Activated naive CD4-positive, alpha-beta T cell treated with anti-CD3 and anti-CD28 coated beads for 36 hours (primary cell): ENCODE measurements around the gene SCN1A. TPM values are rescaled to one million over a fixed set of nuclear protein-coding genes. Genes with fewer than 3 reads are reported as not detected.

Experiments used
- CTCF ChIA-PET: fragments of 350-600 bp; sonication (Branson Sonifier 250); formaldehyde crosslinking; loops from one replicate; lab custom pipeline; 2021; ENCODE audit warnings: antibody characterized with exemption; lab: Charles Lee
- DNase-seq: peaks from one replicate; pipeline ENCODE4 v3.0.0-alpha.2; 2020
- H3K27ac Mint-ChIP-seq: one replicate; pipeline ENCODE4 v1.8.0; 2021; ENCODE audit warnings: mild to moderate bottlenecking, mixed read lengths
- H3K27me3 Mint-ChIP-seq: one replicate; pipeline ENCODE4 v1.8.0; 2021; ENCODE audit warnings: low read depth, mixed read lengths
- H3K36me3 Mint-ChIP-seq: one replicate; pipeline ENCODE4 v1.8.0; 2021; ENCODE audit warnings: low read depth, mixed read lengths
- H3K4me1 Mint-ChIP-seq: one replicate; pipeline ENCODE4 v1.8.0; 2021; ENCODE audit warnings: low read depth, mixed read lengths
- H3K4me3 Mint-ChIP-seq: one replicate; pipeline ENCODE4 v1.8.0; 2021; ENCODE audit warnings: mild to moderate bottlenecking, moderate library complexity, mixed read lengths
- H3K9me3 Mint-ChIP-seq: one replicate; pipeline ENCODE4 v1.8.0; 2021; ENCODE audit warnings: mixed read lengths
- intact Hi-C: fragments of 100-400 bp; cut with micrococcal nuclease; formaldehyde crosslinking; loops from one replicate; pipeline ENCODE4 v1.15.1; 2023
- total RNA-seq, 2 experiments: library from RNA; stranded (reverse); gene quantifications; one replicate each; pipeline ENCODE4 v1.2.3, GENCODE V29; 2021

Gene SCN1A
- total RNA-seq, 2 experiments from 2014 or later, result not detected

DNA sequence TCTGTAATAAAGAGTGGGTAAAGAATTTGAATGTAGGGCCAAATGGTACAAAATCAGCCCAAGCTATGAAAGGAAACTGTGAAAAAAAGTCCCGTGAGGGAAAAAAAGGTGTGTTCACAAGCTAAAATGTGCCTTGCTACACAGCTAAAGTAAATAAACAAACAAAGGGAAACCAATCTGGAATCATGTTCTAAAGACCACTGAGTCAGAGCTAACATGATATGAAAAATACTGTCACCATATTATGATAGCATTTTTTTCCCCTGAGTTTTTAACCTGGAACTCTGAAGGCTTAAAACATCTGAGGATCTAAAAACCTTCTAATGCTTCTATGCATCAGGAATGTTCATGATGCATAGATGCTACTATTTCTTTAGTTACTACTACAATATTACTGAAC, 58.8 kb downstream of the SCN1A start:
- Mint-ChIP-seq H3K4me1 (no peaks in the 10 kb centered on the region), H3K9me3 (no peaks in the 10 kb centered on the region), H3K27ac (no peak overlapping the region), H3K27me3 (peaks cover 11% of the 10 kb centered on the region), H3K4me3 (no peak overlapping the region), H3K36me3 (no peaks in the 10 kb centered on the region)
- intact Hi-C loops, result no loop called here
- DNase-seq, result no peak
- CTCF ChIA-PET, result no interaction called here

DNA sequence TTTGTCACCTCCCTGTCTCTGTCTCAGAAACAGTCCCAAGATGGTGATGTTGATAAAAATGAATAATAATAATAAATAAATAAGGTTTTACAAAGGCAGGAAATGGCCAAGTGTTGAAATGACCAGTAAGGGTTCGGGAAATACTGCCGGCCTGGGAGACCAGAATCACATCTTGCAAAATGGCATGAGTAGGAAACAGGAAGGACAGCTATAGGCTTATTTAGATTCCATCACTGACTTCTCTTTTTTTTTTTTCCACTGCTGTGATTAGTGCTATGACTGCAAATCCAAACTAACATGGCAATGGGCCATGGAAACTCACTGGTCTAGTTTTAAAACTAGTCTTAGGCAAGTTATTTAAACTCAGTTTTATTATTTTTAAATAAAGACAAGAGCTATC, 60.6 kb downstream of the SCN1A start:
- no peaks in the 10 kb centered on the region for H3K9me3 Mint-ChIP-seq
- H3K4me1 Mint-ChIP-seq, result no peaks in the 10 kb centered on the region
- intact Hi-C loops, result no loop called here
- peaks cover 13% of the 10 kb centered on the region for H3K27me3 Mint-ChIP-seq
- no peak for DNase-seq
- CTCF ChIA-PET, result interaction anchor here (0.7 to 1.4 kb wide), 3 partner anchors 10 to 112 kb away, joined by 3 to 4 read pairs (median 3); no protein-coding TSS in a partner anchor
- no peak overlapping the region for H3K27ac Mint-ChIP-seq
- H3K4me3 Mint-ChIP-seq, result no peak overlapping the region
- H3K36me3 Mint-ChIP-seq, result no peaks in the 10 kb centered on the region

GRCh38 chr2:166060191-166060590, 67.6 kb downstream of the SCN1A start:
- CTCF ChIA-PET, result no interaction called here
- no peaks in the 10 kb centered on the region for H3K36me3 Mint-ChIP-seq
- no peaks in the 10 kb centered on the region for H3K9me3 Mint-ChIP-seq
- intact Hi-C loops, result no loop called here
- DNase-seq, result no peak
- H3K4me3 Mint-ChIP-seq, result no peak overlapping the region
- H3K27ac Mint-ChIP-seq, result no peak overlapping the region
- peaks cover 7% of the 10 kb centered on the region for H3K27me3 Mint-ChIP-seq
- H3K4me1 Mint-ChIP-seq, result no peaks in the 10 kb centered on the region

GRCh38 chr2:166057370-166058164, 70.3 kb downstream of the SCN1A start:
- Mint-ChIP-seq H3K4me3 (no peak overlapping the region), H3K27me3 (no peaks in the 10 kb centered on the region), H3K36me3 (no peaks in the 10 kb centered on the region), H3K9me3 (no peaks in the 10 kb centered on the region), H3K4me1 (no peaks in the 10 kb centered on the region), H3K27ac (no peak overlapping the region)
- intact Hi-C loops, result loop anchor here (1.0 to 10.0 kb wide), 3 partner anchors 71 to 457 kb away; partner anchors contain the start of gene SCN1A
- no peak for DNase-seq
- CTCF ChIA-PET, result interaction anchor here (0.5 to 3.0 kb wide), 8 partner anchors 10 to 71 kb away, joined by 3 to 14 read pairs (median 3); partner anchors contain the start of gene SCN1A

- Mint-ChIP-seq H3K36me3 (no peaks in the 10 kb centered on the region), H3K4me1 (no peaks in the 10 kb centered on the region), H3K27ac (no peak overlapping the region), H3K4me3 (no peak overlapping the region), H3K9me3 (no peaks in the 10 kb centered on the region), H3K27me3 (peaks cover 9% of the 10 kb centered on the region)
- DNase-seq, result no peak
- CTCF ChIA-PET, result no interaction called here
- intact Hi-C loops, result no loop called here
These were observed 82.9 kb downstream of the SCN1A start for GRCh38 chr2:166044853-166045483.

- Mint-ChIP-seq H3K9me3 (no peaks in the 10 kb centered on the region), H3K36me3 (no peaks in the 10 kb centered on the region), H3K4me3 (no peak overlapping the region), H3K4me1 (no peaks in the 10 kb centered on the region), H3K27me3 (peaks cover 9% of the 10 kb centered on the region), H3K27ac (no peak overlapping the region)
- CTCF ChIA-PET, result no interaction called here
- intact Hi-C loops, result no loop called here
- no peak for DNase-seq
These were observed 84.9 kb downstream of the SCN1A start for GRCh38 chr2:166042768-166043390.

DNA sequence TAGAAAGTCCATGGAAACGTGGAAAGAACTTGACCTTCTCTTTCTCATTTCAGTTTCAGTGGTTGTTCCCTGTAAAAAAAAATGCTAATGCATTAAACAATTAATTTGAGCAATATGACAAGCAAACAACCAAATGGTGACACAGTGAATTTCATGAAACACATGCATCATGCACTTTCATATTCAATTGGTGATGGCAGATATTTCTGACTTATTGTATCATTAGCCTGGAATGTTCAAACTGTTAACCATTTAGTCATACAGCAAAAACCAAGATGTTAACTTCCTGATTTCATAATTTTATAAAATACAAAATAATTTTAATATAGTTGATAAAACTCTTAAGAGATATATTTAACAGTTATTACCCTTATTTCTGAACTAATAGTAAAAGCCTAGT, 85.5 kb downstream of the SCN1A start:
- intact Hi-C loops, result no loop called here
- Mint-ChIP-seq H3K4me1 (no peaks in the 10 kb centered on the region), H3K9me3 (no peaks in the 10 kb centered on the region), H3K27me3 (peaks cover 11% of the 10 kb centered on the region), H3K27ac (no peak overlapping the region), H3K4me3 (no peak overlapping the region), H3K36me3 (no peaks in the 10 kb centered on the region)
- CTCF ChIA-PET, result no interaction called here
- no peak for DNase-seq

DNA sequence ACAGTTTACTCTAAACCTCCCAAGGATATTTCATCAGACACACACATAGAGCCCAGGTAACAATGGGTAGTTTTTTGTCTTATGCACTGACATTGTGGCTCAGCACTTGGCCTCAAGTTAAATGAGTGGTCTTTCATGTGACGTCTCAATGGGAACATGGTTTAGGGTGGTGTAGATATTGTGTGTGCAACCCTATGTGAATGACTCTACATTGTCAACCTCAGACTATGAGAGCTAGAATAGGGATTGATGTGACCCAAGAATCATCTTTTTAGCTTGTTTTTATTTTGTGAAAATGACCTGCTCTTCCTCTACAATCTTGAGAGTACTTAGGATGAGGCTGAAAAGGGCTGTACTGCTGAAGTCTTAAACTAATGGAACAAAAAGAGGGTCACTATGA, 86.2 kb downstream of the SCN1A start:
- H3K4me1 Mint-ChIP-seq, result no peaks in the 10 kb centered on the region
- peaks cover 11% of the 10 kb centered on the region for H3K27me3 Mint-ChIP-seq
- no peaks in the 10 kb centered on the region for H3K36me3 Mint-ChIP-seq
- intact Hi-C loops, result no loop called here
- no peaks in the 10 kb centered on the region for H3K9me3 Mint-ChIP-seq
- no peak overlapping the region for H3K27ac Mint-ChIP-seq
- H3K4me3 Mint-ChIP-seq, result no peak overlapping the region
- DNase-seq, result no peak
- CTCF ChIA-PET, result no interaction called here

GRCh38 chr2:166032361-166032760, 95.5 kb downstream of the SCN1A start:
- H3K4me3 Mint-ChIP-seq, result no peak overlapping the region
- no peaks in the 10 kb centered on the region for H3K4me1 Mint-ChIP-seq
- no peaks in the 10 kb centered on the region for H3K36me3 Mint-ChIP-seq
- peaks cover 5% of the 10 kb centered on the region for H3K27me3 Mint-ChIP-seq
- CTCF ChIA-PET, result interaction anchor here (0.8 kb wide), 1 partner anchor 96 kb away, joined by 4 read pairs; the partner anchor contains the start of gene SCN1A
- H3K9me3 Mint-ChIP-seq, result no peaks in the 10 kb centered on the region
- intact Hi-C loops, result no loop called here
- no peak overlapping the region for H3K27ac Mint-ChIP-seq
- no peak for DNase-seq

GRCh38 chr2:166031054-166031453, 96.8 kb downstream of the SCN1A start:
- Mint-ChIP-seq H3K27me3 (peaks cover 5% of the 10 kb centered on the region), H3K9me3 (no peaks in the 10 kb centered on the region), H3K4me1 (no peaks in the 10 kb centered on the region), H3K27ac (no peak overlapping the region), H3K36me3 (no peaks in the 10 kb centered on the region), H3K4me3 (no peak overlapping the region)
- intact Hi-C loops, result no loop called here
- DNase-seq, result no peak
- CTCF ChIA-PET, result no interaction called here

DNA sequence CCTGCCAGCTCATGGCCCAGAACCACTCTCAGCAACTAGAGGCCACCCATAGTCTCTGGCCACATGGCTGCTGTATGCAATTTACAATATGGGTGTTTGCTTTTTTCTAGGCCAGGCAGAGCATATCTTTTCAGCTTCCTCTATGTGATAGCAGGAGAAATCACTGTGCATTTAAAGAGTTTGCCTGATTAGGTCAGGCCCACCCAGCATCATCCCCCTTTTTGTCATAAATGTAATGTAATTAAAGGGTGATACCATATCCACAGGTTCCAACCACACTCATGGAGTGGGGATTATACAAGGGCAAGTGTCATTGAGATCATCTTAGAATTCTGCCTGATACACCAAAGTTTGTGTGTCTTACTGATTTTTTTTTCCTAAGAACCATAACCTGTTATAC, 102.5 kb downstream of the SCN1A start:
- intact Hi-C loops, result no loop called here

DNA sequence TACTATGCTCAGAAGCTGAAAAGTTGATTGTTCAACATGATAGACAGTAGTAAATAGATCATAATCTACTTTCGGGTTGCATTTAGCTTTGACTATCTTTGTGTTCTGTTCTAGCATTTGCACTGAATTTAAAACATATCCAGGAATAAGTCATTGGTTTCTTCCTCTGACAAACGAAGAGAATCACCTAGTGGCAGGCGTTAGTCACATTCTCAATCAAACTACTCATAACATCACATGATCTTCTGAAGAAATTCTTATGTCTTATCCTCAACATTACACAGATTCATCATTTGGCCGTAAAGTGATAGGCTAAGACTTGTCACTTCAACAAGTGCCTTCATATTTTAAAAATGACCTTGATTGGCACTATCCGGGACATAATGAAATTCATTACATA, 110.6 kb downstream of the SCN1A start:
- CTCF ChIA-PET, result no interaction called here
- no peak overlapping the region for H3K27ac Mint-ChIP-seq
- no peak overlapping the region for H3K4me3 Mint-ChIP-seq
- no peaks in the 10 kb centered on the region for H3K4me1 Mint-ChIP-seq
- no peaks in the 10 kb centered on the region for H3K36me3 Mint-ChIP-seq
- DNase-seq, result no peak
- peaks cover 5% of the 10 kb centered on the region for H3K27me3 Mint-ChIP-seq
- intact Hi-C loops, result no loop called here
- H3K9me3 Mint-ChIP-seq, result no peaks in the 10 kb centered on the region

More for the DNA sequence above, 102.5 kb downstream of the SCN1A start:
- Mint-ChIP-seq H3K9me3 (no peaks in the 10 kb centered on the region), H3K4me1 (no peaks in the 10 kb centered on the region), H3K36me3 (no peaks in the 10 kb centered on the region), H3K27ac (no peak overlapping the region), H3K27me3 (peaks cover 3% of the 10 kb centered on the region), H3K4me3 (no peak overlapping the region)
- CTCF ChIA-PET, result no interaction called here
- DNase-seq, result no peak
